Colonic mucosa (tissue), 4 donors: ENCODE data around the gene NOP58. TPM values are rescaled to one million over a fixed set of nuclear protein-coding genes. Genes with fewer than 3 reads are reported as not detected.

Experiments
- DNase-seq: peaks from one replicate; pipeline ENCODE4 v3.0.0-alpha.2; 2020
- H3K27ac ChIP-seq: fragments of 200-600 bp; one replicate; pipeline ENCODE4 v1.8.0; 2021
- H3K27me3 ChIP-seq: fragments of 200-600 bp; one replicate; pipeline ENCODE4 v1.8.0; 2021
- H3K36me3 ChIP-seq: fragments of 200-600 bp; one replicate; pipeline ENCODE4 v1.8.0; 2021
- H3K4me1 ChIP-seq: fragments of 200-600 bp; one replicate; pipeline ENCODE4 v1.8.0; 2021; ENCODE audit warnings: mild to moderate bottlenecking
- H3K4me3 ChIP-seq: fragments of 200-600 bp; one replicate; pipeline ENCODE4 v1.8.0; 2021
- H3K9ac ChIP-seq, 2 donors: one replicate each; pipeline ENCODE4 v1.7.0; 2013; ENCODE audit warnings: control low read depth in 2 of 2, low read depth in 2 of 2, low read length in 2 of 2
- H3K9me3 ChIP-seq: fragments of 200-600 bp; one replicate; pipeline ENCODE4 v1.8.0; 2021
- CTCF ChIP-seq: fragments of 200-600 bp; IDR thresholded peaks from one replicate; pipeline ENCODE4 v1.8.0; 2022; ENCODE audit warnings: antibody characterized with exemption, mild to moderate bottlenecking
- intact Hi-C: fragments of 100-400 bp; cut with DNase I; formaldehyde crosslinking; loops from one replicate; pipeline ENCODE4 v1.14.1; 2022
- total RNA-seq, 2 donors: library from RNA; stranded (reverse); fragmentation: NEBNext Ultra II Directional in 1 of 2; extraction: Animal tissue kit (Norgen Biotek cat#: 25700) in 1 of 2; gene quantifications; one replicate each; pipeline ENCODE4 v1.2.1, GENCODE V29; 2021
- donor health status: healthy.
- donor health status: DM: no; HTN: no; CAD: no.
- donor health status: DM: no; HTN: no; CAD: no.

The NOP58 gene
- total RNA-seq, 2 donors from 2014 or later, result 34.3 to 62.7 TPM

GRCh38 chr2:202289394-202290204 is 24.0 kb downstream of the NOP58 start:
- no peaks in the 10 kb centered on the region for H3K4me1 ChIP-seq
- H3K36me3 ChIP-seq, result peaks cover 21% of the 10 kb centered on the region
- no peak overlapping the region for H3K4me3 ChIP-seq
- H3K27me3 ChIP-seq, result no peaks in the 10 kb centered on the region
- no peak overlapping the region for H3K27ac ChIP-seq
- H3K9ac ChIP-seq, result no peak overlapping the region
- H3K9me3 ChIP-seq, result no peaks in the 10 kb centered on the region
- TF ChIP-seq CTCF, result no peak
- no peak for DNase-seq
- intact Hi-C loops, result no loop called here

- Histone ChIP-seq H3K4me1 (no peaks in the 10 kb centered on the region), H3K9me3 (no peaks in the 10 kb centered on the region), H3K9ac (no peak overlapping the region), H3K27me3 (no peaks in the 10 kb centered on the region), H3K4me3 (no peak overlapping the region), H3K27ac (no peak overlapping the region), H3K36me3 (peaks cover 20% of the 10 kb centered on the region)
- no peak for DNase-seq
- no peak for TF ChIP-seq CTCF
- intact Hi-C loops, result no loop called here
Measured at GRCh38 chr2:202290316-202290715, 24.8 kb downstream of the NOP58 start.

GRCh38 chr2:202290970-202291369 is 25.4 kb downstream of the NOP58 start:
- H3K36me3 ChIP-seq, result peaks cover 20% of the 10 kb centered on the region

GRCh38 chr2:202299712-202300111 is 34.1 kb downstream of the NOP58 start:
- H3K9ac ChIP-seq, result no peak overlapping the region
- intact Hi-C loops, result no loop called here
- no peaks in the 10 kb centered on the region for H3K27me3 ChIP-seq
- no peak for DNase-seq
- H3K4me3 ChIP-seq, result no peak overlapping the region
- no peak overlapping the region for H3K27ac ChIP-seq
- no peaks in the 10 kb centered on the region for H3K4me1 ChIP-seq
- H3K9me3 ChIP-seq, result no peaks in the 10 kb centered on the region
- H3K36me3 ChIP-seq, result no peaks in the 10 kb centered on the region
- TF ChIP-seq CTCF, result no peak

More at GRCh38 chr2:202290970-202291369, 25.4 kb downstream of the NOP58 start:
- H3K27me3 ChIP-seq, result no peaks in the 10 kb centered on the region
- H3K9me3 ChIP-seq, result no peaks in the 10 kb centered on the region
- TF ChIP-seq CTCF, result no peak
- H3K9ac ChIP-seq, result no peak overlapping the region
- no peak for DNase-seq
- H3K27ac ChIP-seq, result no peak overlapping the region
- intact Hi-C loops, result no loop called here
- no peak overlapping the region for H3K4me3 ChIP-seq
- no peaks in the 10 kb centered on the region for H3K4me1 ChIP-seq

- Histone ChIP-seq H3K4me3 (no peak overlapping the region), H3K4me1 (no peaks in the 10 kb centered on the region), H3K27me3 (no peaks in the 10 kb centered on the region), H3K27ac (no peak overlapping the region), H3K9me3 (no peaks in the 10 kb centered on the region), H3K9ac (no peak overlapping the region), H3K36me3 (no peaks in the 10 kb centered on the region)
- intact Hi-C loops, result no loop called here
- DNase-seq, result no peak
- no peak for TF ChIP-seq CTCF
Measured at GRCh38 chr2:202306034-202306433, 40.5 kb downstream of the NOP58 start.
